Activated T-helper 1 cell treated with Interleukin-2 at 50 U/mL for 16 hours (primary cell): ENCODE data around the gene PTCH1.

Source experiments
- DNase-seq: peaks from one replicate; pipeline ENCODE4 v3.0.0-alpha.2; 2020; ENCODE audit warnings: low read depth

PTCH1 gene

DNA sequence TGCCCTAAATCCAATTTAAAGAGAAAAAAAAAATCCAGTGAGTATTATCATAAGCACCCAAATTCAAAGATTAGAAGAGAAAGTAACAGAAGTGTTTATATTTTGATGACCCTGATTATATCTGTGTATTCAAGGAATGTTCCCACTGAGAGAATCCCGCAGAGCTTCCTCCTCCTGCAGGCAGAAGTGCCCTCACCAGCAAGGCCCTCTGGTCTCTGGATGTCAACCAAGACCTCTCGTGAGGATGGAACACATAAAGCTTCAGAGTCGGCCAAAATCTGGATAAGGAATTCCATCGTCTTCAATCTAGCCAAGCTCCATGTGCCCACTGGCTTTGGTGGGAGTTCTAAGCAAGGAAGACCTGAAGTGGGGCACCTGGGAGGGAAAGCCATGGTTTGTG lies 18.1 kb downstream of the PTCH1 start:
- DNase-seq = no peak

GRCh38 chr9:95497772-95498171 lies 19.0 kb downstream of the PTCH1 start:
- DNase-seq = no peak

DNA sequence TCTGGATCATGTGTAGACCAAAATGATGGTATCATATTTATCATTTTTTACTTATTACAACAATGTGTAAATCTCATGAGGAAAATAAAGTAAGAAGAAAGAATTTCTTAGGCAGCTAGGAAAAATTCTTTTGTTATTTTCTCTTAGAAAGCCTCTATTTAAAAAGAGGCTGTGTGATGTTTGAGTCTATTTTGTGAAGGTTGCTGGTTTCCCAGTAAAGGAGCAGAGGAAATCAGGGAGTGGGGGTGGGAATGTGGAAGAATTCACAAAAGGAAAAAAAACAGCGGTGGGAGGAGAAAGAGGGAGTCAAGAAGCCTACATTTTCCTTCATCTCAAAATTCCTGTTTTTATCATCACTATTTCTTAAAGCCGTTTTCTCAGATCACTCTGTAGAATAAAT lies 20.1 kb downstream of the PTCH1 start:
- DNase-seq = no peak

- no peak for DNase-seq
These were observed 20.8 kb downstream of the PTCH1 start for GRCh38 chr9:95495961-95496360.

GRCh38 chr9:95495529-95495928 lies 21.2 kb downstream of the PTCH1 start:
- DNase-seq = no peak

GRCh38 chr9:95494416-95495371 lies 22.1 kb downstream of the PTCH1 start:
- peak; percentile 77 for DNase-seq

DNA sequence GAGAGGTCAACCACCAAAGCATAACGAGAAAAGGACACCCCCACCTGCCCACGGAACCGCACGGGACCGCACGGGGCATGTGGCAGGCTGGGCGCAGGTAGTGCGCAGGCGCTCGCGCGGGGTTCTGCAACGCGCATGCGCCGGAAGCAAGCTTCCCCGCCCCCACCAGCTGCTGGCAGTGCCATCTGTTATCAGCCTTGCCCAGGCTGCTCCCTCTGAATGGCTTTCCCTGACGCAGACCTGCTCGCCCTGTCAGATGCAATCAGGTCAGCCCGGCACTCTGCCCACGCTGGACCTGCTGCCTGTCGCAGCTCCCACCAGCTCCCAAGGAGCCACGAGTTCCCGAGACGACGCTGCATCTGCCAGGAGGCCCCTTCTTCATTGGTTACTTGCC lies 22.8 kb downstream of the PTCH1 start:
- peak; percentile 36 for DNase-seq

- DNase-seq = no peak
These were observed 23.4 kb downstream of the PTCH1 start for GRCh38 chr9:95493402-95493801.

DNA sequence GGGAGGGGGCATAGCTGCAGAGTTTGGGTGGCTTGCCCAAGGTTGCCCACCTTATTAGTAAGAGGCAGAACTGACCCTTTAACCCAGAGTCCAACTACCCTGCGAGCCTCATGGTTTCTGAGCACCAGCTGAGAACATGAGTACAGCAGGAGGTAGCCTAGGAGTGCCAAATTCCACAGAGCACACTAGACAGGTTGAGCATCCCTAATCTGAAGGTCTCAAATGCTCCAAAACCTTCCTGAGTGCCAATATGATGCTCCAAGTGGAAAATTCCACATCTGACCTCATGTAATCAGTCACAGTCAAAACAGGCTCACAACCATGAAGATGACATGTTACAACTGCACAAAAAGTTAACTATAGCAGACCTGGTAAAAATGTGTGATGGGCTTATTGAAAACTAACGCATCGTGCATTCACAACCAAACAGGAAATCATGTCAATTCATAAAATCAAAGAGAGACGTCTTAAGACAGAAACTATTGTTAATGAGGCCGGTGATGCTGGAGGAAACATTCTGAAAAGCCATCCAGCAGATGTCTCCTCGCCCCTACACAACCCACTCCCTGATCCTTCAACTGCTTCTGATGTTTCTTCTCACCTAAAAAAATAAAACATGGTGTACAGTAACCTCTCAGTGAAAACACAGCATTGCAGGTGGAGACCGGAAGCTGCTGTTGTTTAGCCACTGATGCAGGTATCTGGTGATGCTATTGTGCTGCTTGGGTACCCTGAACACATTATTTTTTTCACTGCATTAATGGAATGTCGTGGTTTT lies 25.0 kb downstream of the PTCH1 start:
- DNase-seq = no peak

GRCh38 chr9:95488954-95489353 lies 27.8 kb downstream of the PTCH1 start:
- no peak for DNase-seq

GRCh38 chr9:95486318-95486717 lies 30.5 kb downstream of the PTCH1 start:
- no peak for DNase-seq

DNA sequence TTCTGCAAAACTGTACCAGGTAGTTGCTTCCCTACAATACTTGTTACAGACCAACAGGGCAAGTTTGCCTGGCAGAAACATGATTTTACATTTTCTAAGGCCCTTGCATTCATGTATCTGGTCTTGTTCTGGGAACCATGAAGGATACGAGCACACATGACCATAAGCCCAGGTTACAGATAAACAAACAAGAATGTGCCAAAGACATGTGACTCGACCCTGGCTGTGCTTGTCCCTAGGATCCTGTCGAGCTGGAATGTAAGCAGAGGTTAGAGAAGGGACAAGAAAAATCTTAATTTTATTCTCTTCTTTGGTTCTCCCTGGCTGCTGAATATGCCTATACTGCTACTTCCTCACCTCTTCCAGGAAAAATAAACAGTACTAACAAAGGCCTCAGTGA lies 32.5 kb downstream of the PTCH1 start:
- DNase-seq = no peak

DNA sequence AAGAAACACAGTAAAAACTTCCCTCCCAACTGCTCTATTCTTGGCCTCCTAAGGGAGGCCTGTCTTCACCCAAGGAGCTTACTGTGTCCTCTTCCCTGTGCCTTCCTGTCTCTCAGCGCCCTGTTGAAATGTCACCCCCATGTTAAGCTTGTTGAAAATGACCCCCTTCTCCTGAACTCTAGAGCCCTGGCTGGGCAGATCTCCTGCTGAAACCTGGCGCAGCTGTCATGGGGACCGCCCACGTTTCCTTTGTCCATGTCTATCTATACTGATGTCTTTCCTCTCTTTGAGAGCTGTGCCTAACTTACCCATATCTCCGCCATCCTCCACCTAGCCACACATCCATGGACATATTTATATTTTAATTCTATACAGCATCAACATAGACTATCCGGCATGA lies 33.3 kb downstream of the PTCH1 start:
- DNase-seq = no peak

DNA sequence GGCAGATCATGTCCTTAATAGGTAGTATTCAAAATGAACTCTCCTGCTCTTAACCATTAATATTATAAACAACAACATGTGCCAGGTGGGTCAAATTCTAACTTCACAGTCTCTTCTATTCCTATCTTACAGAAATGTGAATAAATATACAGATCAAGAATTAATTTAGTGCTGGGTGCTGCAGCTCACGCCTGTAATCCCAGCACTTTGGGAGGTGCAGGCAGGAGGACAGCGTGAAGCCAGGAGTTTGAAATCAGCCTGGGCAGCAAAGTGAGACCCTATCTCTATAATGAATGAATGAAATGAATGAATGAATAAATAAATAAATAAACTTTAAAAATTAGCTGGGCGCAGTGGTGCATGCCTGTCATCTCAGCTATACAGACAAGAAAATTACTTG lies 34.1 kb downstream of the PTCH1 start:
- DNase-seq = no peak

GRCh38 chr9:95481000-95481399 lies 35.8 kb downstream of the PTCH1 start:
- no peak for DNase-seq

DNA sequence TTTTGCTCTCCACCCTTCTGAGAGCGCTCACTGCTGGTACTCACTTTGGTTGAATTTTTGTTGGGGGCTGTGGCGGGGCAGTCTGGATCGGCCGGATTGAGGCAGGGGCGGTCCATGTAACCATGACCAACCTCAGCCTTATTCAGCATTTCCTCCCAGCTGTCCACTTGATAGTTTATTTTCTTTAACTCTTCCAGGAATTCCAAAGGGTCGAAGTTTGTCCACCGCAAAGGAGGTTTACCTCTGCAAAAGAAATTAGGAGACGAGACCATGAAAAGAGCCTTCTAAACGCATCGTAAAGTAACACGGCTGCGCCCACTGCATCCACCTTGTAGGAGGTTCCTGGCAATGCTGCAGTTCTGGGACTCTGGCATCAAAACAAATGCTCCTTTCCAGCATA lies 36.4 kb downstream of the PTCH1 start:
- DNase-seq = no peak

DNA sequence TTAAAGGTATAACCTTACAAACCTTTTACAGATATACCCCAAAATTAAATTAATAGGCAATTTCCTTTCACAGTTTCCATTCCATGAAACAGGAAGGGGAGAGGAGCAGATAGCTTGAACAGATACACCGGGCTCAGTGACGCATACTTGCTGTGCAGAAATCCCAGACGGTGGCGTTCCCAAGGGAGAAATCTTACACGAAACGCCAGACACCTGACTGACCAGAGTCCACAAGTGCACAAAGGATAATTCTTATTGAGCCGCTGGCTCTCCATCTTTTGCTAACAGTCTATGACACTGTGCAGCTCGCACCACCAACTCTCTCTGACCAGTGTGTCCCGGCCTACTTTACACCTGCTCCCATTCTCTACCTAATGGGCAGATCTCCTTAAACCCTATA lies 37.4 kb downstream of the PTCH1 start:
- DNase-seq = no peak

- DNase-seq = no peak
These were observed 38.4 kb downstream of the PTCH1 start for GRCh38 chr9:95478335-95478734.

- DNase-seq = no peak
These were observed 38.9 kb downstream of the PTCH1 start for GRCh38 chr9:95477885-95478284.

DNA sequence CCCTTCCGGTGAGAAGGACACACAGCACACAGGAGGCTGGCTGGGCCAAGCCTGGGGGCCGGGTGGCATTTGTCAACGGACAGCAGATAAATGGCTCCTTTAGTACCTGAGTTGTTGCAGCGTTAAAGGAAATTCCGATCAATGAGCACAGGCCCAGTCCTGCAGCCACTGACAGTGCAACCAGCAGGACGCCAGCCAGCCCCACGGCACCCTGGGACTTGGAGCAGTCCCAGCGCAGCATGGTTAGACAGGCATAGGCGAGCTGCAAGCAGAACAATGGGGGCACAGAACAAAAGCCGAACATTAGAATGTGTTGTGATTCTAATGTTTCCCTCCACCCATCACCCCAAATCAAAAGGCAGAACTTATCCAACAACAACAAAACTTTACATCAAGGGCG lies 39.3 kb downstream of the PTCH1 start:
- no peak for DNase-seq

DNA sequence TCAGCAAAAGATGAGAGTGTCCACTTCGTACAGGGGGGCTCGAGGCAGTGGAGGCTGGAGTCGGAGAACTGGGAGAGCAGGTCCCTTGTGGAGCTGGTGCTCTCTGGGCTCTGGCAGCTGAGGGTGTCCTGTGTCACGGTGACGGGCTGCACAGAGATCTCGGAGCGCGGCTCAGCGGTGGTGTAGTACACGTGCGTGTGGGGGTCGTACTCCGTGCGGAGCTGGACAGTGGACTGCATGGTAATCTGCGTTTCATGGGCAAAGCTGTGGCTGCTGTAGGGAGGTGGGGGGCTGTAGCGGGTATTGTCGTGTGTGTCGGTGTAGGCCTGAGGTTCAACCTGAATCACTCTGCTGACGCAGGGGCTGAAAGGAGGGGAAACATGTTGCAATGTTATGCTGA lies 48.0 kb downstream of the PTCH1 start:
- DNase-seq = no peak

GRCh38 chr9:95465115-95465514 lies 51.7 kb downstream of the PTCH1 start:
- no peak for DNase-seq
